OCI-LY1 (cell line): ENCODE data around the gene TMEM37.

Experiments
- H2AFZ ChIP-seq: fragments of 200-600 bp; sonication (generic), shearing (Covaris generic); 2 replicates; pipeline ENCODE4 v1.6.0; 2014; ENCODE audit warnings: antibody characterized with exemption, mild to moderate bottlenecking, low read length
- H3F3A ChIP-seq: fragments of 200-600 bp; sonication (generic), shearing (Covaris generic); 2 replicates; pipeline ENCODE4 v1.6.0; 2014; ENCODE audit warnings: mild to moderate bottlenecking, antibody characterized with exemption, low read length, moderate library complexity; ENCODE audit not compliant: insufficient read depth
- H3K27ac ChIP-seq: fragments of 200-600 bp; sonication (generic); 2 replicates; pipeline ENCODE4 v1.5.1; 2014; ENCODE audit warnings: low read length, mixed run types, mild to moderate bottlenecking, low read depth; ENCODE audit not compliant: poor library complexity, severe bottlenecking
- H3K27me3 ChIP-seq: fragments of 200-600 bp; sonication (generic); 2 replicates; pipeline ENCODE4 v1.6.0; 2014; ENCODE audit warnings: antibody characterized with exemption, mild to moderate bottlenecking, low read length, moderate library complexity; ENCODE audit not compliant: insufficient read depth
- H3K36me3 ChIP-seq: fragments of 200-600 bp; sonication (generic); 2 replicates; pipeline ENCODE4 v1.6.1; 2014; ENCODE audit warnings: mild to moderate bottlenecking, antibody characterized with exemption, low read length, moderate library complexity, mixed read lengths; ENCODE audit not compliant: insufficient read depth
- H3K4me1 ChIP-seq: fragments of 200-600 bp; sonication (generic); 2 replicates; pipeline ENCODE4 v1.5.1; 2014; ENCODE audit warnings: mild to moderate bottlenecking, low read length, moderate library complexity; ENCODE audit not compliant: insufficient read depth, severe bottlenecking
- H3K4me2 ChIP-seq: fragments of 200-600 bp; sonication (generic), shearing (Covaris generic); 2 replicates; pipeline ENCODE4 v1.6.1; 2014; ENCODE audit warnings: low read length
- H3K4me3 ChIP-seq: fragments of 200-600 bp; sonication (generic); 2 replicates; pipeline ENCODE4 v1.5.1; 2014; ENCODE audit warnings: low read length, low read depth, mild to moderate bottlenecking, mixed read lengths; ENCODE audit not compliant: poor library complexity, severe bottlenecking
- H3K79me2 ChIP-seq: fragments of 200-600 bp; shearing (Covaris generic); 2 replicates; pipeline ENCODE4 v1.6.1; 2016; ENCODE audit warnings: mixed run types, low read length, mixed read lengths; ENCODE audit not compliant: insufficient read depth
- H3K9ac ChIP-seq: fragments of 200-600 bp; sonication (generic), shearing (Covaris generic); 2 replicates; pipeline ENCODE4 v1.6.1; 2014; ENCODE audit warnings: mild to moderate bottlenecking, low read length, mixed read lengths
- H3K9me2 ChIP-seq: fragments of 200-600 bp; sonication (generic), shearing (Covaris generic); 2 replicates; pipeline ENCODE4 v1.6.1; 2014; ENCODE audit warnings: low read depth, mild to moderate bottlenecking, low read length, mixed read lengths
- H3K9me3 ChIP-seq: fragments of 200-600 bp; shearing (Covaris generic); 2 replicates; pipeline ENCODE4 v1.6.1; 2014; ENCODE audit warnings: low read length, mixed read lengths
- H4K20me1 ChIP-seq: fragments of 200-600 bp; sonication (generic), shearing (Covaris generic); 2 replicates; pipeline ENCODE4 v1.6.0; 2016; ENCODE audit warnings: mild to moderate bottlenecking, low read length; ENCODE audit not compliant: insufficient read depth
- EZH2 ChIP-seq: fragments of 200-600 bp; sonication (generic), shearing (Covaris generic); IDR thresholded peaks from 2 replicates; pipeline ENCODE4 v1.8.0; 2017; ENCODE audit warnings: borderline replicate concordance, mixed run types, mild to moderate bottlenecking, antibody characterized with exemption, low read length, moderate library complexity, mixed read lengths
- TF ChIP-seq, protein P1 (sequence below): fragments of 200-600 bp; sonication (generic), shearing (Covaris generic); IDR thresholded peaks from 2 replicates; pipeline ENCODE4 v1.5.1; 2017; ENCODE audit warnings: mild to moderate bottlenecking, antibody characterized with exemption, low read length, moderate library complexity, mixed read lengths

The TMEM37 gene

DNA sequence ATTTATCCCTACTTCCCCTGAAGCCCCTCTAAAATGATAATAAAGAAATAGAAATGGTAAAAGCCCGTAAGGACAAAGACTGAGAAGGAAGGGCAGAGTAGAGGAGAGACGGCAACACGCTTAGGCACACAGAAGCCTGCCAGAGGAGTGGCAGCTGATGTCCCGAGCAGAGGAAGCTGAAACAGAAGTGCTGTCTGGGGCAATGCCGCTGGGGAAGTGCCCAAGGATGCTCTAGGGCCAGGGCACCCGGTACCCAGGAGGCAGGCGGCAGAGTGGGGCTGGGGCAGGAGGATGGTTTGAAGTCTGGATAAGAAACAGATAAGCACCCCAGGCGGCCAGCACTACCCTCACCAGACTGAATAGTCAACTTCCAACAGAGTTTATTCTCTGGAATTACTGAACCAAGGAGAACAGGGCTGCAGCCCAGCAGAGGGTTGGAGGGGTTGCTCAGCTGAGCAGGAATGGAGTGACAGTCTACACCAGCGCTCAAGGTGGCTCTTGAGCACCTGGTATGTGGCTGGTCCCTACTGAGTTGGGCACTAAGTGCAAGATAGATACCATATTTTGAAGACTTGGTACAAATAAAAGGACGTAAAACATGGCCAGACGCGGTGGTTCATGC, 22.4 kb downstream of the TMEM37 start:
- Histone ChIP-seq H3K79me2 (no peaks in the 10 kb centered on the region), H3K4me2 (no peak overlapping the region), H3K9me3 (no peaks in the 10 kb centered on the region), H3F3A (no peaks in the 10 kb centered on the region), H3K36me3 (no peaks in the 10 kb centered on the region), H3K27ac (no peak overlapping the region), H4K20me1 (no peaks in the 10 kb centered on the region), H3K4me1 (no peaks in the 10 kb centered on the region), H3K27me3 (no peaks in the 10 kb centered on the region), H3K4me3 (no peak overlapping the region), H2AFZ (no peak overlapping the region), H3K9ac (no peak overlapping the region), H3K9me2 (no peaks in the 10 kb centered on the region)
- TF ChIP-seq EZH2 = no peak
- TF ChIP-seq, protein P1, sequence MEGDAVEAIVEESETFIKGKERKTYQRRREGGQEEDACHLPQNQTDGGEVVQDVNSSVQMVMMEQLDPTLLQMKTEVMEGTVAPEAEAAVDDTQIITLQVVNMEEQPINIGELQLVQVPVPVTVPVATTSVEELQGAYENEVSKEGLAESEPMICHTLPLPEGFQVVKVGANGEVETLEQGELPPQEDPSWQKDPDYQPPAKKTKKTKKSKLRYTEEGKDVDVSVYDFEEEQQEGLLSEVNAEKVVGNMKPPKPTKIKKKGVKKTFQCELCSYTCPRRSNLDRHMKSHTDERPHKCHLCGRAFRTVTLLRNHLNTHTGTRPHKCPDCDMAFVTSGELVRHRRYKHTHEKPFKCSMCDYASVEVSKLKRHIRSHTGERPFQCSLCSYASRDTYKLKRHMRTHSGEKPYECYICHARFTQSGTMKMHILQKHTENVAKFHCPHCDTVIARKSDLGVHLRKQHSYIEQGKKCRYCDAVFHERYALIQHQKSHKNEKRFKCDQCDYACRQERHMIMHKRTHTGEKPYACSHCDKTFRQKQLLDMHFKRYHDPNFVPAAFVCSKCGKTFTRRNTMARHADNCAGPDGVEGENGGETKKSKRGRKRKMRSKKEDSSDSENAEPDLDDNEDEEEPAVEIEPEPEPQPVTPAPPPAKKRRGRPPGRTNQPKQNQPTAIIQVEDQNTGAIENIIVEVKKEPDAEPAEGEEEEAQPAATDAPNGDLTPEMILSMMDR = no peak

DNA sequence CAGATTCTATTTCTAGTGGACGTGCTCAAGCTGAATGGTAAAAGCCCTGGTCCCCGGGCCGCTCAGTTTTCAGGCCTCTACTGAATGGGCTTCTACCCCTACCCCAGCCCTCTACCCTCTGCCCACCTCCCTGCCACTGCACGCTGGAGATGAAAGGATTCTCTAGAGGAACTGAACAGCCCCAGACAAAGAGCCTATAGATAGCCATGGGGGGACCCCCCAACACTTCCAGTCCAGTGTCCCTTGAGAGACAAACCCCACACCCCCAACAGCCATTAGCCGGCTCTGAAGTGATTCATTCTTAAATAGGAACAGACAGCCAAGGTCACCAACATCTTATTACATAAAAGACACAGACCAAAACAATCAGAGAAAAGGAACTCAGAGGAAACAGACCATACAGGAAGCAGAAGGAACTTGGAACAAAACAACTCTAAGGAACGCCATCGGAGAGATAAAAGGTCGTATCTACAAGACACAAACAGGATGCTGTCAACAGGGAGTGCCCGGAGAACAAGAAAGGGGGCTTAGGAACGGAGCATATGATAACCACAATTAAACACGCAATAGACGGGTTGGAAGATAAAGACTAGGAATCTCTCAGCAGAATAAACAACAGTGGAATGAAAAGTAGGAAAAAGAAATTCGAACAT, 23.5 kb downstream of the TMEM37 start:
- Histone ChIP-seq H3F3A (no peaks in the 10 kb centered on the region), H3K4me2 (no peak overlapping the region), H3K4me1 (no peaks in the 10 kb centered on the region), H3K9ac (no peak overlapping the region), H2AFZ (no peak overlapping the region), H3K27me3 (no peaks in the 10 kb centered on the region), H3K9me2 (no peaks in the 10 kb centered on the region), H3K36me3 (no peaks in the 10 kb centered on the region), H3K9me3 (no peaks in the 10 kb centered on the region), H4K20me1 (no peaks in the 10 kb centered on the region), H3K27ac (no peak overlapping the region), H3K79me2 (no peaks in the 10 kb centered on the region), H3K4me3 (no peak overlapping the region)
- no peak for TF ChIP-seq EZH2
- TF ChIP-seq, protein P1 = no peak

DNA sequence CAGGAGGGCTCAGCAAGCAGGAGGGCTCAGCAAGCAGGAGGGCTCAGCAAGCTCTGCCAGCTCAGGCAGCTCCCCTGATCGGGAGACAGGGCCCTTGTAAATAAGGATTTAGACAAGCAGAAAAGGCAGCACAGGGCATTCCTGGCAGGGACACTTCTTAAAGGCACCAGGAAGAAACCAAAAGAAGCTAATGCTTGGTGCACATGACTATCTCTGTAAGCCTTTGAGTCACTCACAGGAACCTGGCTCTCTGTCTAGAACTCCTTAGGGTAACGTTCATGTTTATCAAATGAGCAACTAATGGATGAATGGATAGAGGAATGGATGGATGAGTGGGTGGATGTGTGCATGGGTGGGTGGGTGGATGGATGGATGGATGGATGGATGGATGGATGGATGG, 28.4 kb downstream of the TMEM37 start:
- H3K9me3 ChIP-seq = no peaks in the 10 kb centered on the region
- H3K27ac ChIP-seq = no peak overlapping the region
- TF ChIP-seq, protein P1 = no peak
- no peak for TF ChIP-seq EZH2
- no peak overlapping the region for H3K9ac ChIP-seq
- H3K27me3 ChIP-seq = no peaks in the 10 kb centered on the region
- H3K9me2 ChIP-seq = no peaks in the 10 kb centered on the region
- no peaks in the 10 kb centered on the region for H3K36me3 ChIP-seq
- H3K79me2 ChIP-seq = no peaks in the 10 kb centered on the region
- H3K4me3 ChIP-seq = no peak overlapping the region
- H4K20me1 ChIP-seq = no peaks in the 10 kb centered on the region
- no peaks in the 10 kb centered on the region for H3K4me1 ChIP-seq
- no peaks in the 10 kb centered on the region for H3F3A ChIP-seq
- H3K4me2 ChIP-seq = no peak overlapping the region
- H2AFZ ChIP-seq = no peak overlapping the region
